Activated CD4-positive, alpha-beta T cell treated with anti-CD3 and anti-CD28 coated beads, Interleukin-2, amount 50 U/mL, for 24 hours (primary cell): ENCODE measurements around the gene PPIL3.

Experiments used
- DNase-seq, 2 donors: peaks; one replicate each; pipeline ENCODE4 v3.0.0-alpha.2; 2020; ENCODE audit warnings: low read depth in 1 of 2, low spot score in 1 of 2

PPIL3 gene

DNA sequence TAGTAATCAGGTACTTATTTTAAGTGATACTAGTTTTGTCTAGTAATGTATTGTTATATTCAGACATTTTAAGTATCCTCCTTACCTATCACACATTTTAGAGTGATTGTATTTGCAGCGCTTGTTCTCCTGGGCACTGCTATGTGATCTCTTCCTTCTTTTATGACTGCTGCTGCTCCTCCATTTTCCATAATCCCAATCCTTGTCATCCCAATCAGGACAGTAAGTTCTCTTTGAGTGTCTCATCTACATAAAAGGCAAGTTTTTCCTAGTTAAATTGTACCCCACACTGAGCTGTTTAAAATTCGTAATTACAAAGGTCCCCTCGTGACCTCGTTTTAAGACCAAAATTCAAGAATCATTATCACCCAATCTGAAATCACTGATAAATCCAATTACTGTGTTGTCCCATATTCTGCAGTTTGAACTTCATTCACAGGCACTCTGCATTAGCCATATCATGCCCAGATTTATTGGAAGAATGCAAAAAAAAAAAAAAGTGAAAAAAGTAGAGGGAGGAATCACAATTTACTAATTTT lies 27.2 kb downstream of the PPIL3 start:
- DNase-seq = no peak

DNA sequence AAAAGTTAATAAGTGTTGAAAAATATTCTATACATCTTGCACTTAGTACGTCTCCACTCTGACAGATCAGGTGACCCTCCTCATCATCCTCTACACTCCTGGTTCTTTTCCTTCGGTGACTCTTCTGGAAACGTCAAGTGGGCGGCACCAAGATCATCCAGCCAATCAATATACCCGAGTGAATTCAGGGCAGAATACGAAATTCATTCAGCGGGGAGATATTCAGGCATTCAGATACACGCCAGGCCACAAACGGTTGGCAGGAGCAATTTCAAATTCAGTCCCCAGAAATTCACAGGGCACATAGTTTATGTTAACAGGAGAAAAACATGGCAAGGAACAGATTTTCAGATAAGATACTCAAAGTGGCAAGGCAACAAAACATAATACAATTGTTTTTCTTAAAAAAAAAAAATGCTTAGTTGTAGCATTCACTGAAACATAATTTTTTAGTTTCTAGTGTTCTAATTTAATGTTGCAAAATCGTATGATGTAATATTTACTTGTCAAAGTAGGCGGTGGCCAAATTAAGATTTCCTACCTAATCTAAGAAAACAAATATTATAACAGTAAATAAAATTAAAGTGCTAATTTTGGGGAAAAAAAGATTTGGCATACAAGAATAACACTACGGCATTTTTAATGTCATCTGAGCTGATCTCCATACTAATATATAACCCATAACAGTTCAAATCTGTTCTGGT lies 28.6 kb downstream of the PPIL3 start:
- DNase-seq = peak in 1 of 2 donors; percentile 19

DNA sequence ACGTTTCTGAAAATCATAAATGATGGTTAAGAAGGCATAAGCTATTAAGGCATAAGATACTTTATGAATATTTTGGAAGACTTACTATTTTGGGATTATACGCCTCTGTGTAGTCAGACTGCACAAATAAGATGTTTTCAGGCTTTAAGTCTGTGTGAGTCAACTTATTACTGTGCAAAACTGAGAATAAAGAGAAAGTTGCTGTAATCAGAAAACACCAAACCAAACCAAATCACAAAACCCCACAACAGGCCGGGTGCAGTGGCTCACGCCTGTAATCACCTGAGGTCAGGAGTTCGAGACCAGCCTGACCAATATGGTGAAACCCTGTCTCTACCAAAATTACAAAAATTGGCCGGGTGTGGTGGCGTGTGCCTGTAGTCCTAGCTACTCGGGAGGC lies 32.1 kb downstream of the PPIL3 start:
- DNase-seq = no peak

DNA sequence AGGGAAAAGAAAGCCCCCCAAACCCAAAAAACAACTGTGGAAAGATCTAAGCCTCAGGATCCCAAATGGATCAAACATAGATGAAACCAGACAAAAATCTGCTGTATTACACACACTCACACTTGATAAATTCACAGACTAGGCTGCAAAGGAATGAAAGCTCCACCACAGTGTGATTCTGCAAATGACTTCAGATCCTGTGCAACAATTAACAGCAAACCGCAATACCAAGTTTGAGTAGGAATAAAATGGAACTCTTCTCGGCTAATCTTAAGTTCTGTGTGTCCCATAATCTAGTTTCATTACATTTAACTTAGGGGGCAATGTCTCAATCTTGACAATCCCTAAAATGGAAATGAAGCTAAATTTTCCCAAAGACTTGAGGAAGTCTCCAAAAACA lies 36.3 kb downstream of the PPIL3 start:
- DNase-seq = no peak

DNA sequence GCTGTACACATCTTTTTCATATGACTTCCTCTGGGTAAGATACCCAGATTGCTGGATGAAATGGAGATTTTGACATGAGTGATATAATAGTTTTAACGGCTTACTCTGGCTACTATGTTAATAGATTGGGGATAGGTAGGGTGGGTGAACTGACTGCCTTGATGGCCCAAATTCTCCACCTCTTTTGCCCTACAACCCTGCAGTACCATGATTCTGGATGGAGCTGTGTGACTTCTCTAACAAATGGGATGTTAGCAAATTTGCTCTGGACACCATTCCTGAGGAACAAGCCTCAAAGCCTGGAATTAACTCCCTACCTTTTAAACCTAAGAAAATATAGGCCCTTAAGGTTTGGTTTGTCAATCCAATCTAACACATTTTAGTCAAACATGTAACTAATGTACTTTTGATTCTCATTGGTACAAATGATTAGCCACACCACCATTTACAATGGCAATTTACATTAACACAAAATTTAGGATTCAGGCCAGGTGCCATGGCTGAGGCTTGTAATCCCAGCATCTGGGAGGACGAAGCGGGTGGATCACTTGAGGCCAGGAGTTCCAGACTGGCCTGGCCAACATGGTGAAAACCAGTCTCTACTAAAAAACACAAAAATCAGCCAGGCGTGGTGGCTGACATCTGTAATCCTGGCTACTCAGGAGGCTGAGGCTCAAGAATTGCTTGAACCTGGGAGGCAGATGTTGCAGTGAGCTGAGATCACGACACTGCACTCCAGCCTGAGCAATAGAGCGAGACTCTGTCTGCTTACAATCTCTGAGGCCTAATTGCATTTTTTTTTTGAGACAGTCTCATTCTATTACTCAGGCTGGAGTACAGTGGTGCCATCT lies 37.3 kb downstream of the PPIL3 start:
- DNase-seq = no peak

DNA sequence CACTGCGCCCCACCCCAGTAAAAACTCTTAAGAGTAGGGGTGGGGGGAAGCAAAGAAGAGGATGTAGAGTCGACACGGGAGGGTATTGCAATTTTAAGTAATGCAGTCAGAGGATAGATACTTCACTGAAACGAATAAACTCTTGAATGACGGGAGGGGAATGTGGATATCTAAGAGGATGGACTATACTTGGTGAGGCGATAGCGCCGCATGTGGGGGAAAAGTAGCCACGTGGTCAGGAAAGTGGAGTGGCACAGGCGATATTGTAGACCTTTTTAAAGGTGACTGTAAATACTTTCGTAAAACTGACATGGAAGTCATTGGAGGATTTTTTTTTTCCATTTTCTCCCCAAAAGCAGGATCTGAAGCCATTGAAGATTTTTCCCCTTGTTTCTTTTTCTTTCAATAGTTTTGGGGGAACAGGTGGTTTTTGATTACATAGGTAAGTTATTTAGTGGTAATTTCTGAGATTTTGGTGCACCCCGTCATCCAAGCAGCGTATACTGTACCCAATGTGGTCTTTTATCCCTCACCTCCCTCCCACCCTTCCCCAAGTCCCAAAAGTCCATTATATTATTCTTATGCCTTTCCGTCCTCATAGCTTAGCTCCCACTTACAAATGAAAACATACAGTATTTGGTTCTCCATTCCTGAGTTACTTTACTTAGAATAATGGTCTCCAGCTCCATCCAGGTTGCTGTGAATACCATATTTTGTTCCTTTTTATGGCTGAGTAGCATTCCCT lies 38.2 kb downstream of the PPIL3 start:
- DNase-seq = no peak

DNA sequence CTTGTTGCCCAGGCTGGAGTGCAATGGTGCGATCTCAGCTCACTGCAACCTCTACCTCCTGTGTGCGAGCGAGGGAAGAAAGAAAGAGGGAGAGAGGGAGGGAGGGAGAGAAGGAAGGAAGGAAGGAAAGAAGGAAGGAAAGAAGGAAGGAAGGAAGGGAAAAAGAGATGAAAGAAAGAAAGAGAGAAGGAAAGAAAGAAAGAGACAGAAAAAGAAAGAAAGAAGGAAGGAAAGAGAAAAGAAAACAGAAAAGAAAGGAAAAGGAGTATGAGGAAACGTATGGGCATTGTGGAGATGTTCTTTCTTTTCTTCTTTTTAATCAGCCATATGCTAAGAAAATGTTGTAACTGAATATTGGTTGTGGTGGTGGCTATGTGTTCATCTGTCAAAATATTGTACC lies 40.9 kb downstream of the PPIL3 start:
- DNase-seq = no peak

DNA sequence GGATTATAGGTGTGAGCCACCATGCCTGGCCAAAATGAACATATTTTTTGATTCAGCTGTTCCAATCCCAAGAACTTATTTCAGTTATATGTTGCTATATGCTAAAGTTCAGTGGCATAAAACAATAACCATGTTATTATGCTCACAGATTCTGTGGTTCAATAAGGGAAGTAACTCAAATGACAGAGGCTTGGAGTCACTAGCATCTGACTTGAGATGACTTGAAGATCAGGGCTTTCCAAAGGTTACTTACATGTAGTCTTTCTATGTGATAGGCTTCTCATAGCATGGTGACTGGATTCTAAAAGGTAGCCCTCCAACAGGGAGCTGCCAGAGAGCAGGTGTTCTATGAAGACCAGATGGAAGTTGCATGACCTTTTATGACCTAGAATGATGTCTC lies 41.6 kb downstream of the PPIL3 start:
- DNase-seq = no peak

DNA sequence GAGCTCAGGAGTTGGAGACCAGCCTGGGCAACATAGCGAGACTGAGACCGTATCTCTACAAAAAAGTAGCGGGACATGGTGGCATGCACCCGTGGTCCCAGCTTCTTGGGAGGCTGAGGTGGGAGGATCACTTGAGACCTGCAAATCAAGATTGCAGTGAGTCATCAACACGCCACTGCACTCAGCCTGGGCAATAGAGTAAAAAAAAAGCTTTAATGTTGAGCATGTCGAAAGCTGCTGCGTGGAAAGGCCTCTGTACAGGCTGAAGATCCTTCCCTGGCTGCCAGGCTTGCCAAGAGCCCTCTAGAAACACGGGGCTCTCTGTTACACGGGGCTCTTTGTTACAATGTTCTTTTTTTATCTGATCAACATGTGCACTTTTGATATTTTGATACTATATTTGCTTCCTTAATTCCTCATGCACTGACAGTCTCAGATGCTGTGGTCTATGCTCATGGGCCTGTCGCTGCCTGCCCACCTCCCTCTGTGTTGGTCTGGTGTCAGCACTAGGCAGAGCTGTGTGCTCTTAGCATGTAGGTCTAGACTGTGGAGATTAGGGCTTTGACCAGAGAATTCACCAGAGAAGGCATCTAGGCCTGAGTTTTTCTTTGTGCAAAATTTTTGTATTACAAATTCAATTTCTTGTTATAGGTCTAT lies 43.1 kb downstream of the PPIL3 start:
- no peak for DNase-seq

DNA sequence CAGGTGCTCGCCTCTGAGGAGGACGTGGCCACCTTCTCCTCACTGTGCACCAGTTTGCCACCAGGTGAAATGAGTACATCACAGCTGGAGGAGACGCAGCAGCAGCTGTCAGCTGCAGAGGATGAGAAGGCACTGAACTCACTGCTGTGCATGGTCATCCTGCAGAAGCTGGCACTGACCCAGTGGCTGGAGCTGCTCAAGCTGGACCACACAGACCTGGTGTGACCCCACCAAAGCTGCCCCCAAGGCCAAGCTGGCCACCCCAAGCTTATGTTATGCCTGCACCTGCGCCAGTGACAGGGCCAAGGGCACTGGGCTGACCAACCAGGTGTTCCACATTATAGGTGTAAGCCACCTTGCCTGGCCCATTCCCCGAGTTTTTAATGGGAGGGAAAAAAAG lies 43.7 kb downstream of the PPIL3 start:
- no peak for DNase-seq

DNA sequence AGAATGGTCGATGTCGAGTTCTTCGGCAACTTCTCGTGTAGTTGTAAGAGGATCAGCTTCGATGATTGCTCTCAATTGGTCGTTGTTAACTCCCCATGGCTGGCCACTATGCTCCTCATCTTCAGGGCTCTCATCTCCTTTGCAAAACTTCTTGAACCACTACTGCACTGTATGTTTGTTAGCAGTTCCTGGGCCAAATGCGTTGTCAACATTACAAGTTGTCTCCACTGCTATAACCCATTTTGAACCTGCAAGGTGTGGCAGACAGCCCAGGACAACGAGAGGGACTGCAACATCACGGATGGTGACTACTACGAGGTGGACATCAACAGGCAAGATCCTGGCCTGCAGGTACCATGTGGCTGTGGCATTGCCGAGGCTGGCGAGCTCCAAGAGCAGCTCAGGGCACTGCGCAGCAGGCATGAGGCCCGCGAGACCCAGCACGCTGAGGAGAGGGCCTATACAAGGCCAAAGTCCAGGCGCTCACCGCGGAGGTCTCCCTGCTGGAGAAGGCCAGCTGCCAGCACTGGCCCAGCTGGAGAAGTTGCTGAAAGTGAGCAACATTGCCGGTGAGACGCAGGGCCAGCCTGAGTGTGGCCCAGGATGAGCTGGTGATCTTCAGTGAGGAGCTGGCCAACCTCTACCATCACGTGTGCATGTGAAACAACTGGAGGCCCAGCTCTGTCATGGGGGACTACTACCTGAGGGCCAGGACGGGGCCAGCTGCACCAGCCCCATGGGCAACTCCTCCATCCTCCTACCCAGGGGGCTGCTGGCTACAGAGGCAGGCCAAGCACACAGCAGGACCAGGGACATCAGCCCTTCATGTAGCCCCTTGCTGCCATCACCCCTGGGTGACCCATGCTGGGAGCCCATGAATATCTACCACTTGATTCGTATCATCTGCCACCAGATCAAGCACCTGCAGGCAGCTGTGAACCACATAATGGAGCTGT lies 44.6 kb downstream of the PPIL3 start:
- DNase-seq = no peak

DNA sequence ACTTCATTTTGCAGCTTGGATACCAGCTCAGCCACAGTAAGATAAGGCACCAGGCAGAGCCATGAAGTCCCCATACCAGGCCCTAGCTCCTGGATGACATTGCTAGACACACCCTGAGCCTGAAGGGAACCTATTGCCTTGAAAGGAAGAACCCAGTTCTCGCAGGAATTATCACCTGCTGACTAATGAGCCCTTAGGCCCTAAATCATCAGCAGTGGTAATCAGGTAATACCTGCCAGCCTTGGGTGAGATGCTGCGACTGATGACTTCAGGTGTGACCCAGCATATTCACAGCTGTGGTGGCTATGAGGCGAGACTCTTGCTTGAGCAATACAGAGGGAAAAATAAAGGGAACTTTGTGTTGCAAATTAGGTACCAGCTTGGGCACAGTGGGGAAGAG lies 49.4 kb downstream of the PPIL3 start:
- DNase-seq = no peak

DNA sequence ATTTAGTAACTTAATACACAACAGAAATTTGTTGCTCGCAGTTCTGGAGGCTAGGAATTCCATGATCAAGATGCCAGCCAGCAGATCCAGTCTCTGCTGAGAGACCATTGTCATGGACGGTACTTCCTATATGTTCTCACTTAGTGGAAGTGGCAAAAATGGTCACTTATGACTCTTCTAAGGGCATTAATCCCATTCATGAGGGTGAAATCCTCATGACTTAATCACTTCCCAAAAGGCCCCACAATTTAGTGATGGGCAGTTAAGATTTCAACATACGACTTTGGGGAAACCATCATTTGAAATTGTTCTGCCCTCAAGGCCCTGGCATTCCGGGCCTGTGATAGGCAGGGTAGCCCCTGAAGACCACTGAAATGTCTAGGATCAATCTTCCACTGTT lies 54.2 kb downstream of the PPIL3 start:
- DNase-seq = no peak

DNA sequence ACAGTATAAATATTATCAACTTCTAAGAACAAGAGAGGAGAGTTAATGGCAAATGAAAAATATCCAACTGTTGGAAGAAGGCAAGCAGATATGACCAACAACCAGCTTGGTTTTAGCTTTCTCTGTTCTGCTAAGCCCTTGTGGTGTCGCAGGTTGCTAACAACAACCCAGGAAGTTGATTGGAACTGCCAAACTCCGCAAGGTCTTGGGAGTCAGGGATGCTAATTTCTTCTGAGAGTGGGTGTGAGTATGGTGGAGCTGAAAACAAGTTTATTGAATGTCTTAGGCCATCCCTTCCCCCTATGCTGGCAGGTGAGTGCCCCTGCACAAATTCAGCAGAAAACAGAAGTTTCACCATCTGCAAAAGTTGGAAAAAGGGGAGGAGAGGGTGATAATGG lies 59.6 kb downstream of the PPIL3 start:
- DNase-seq = no peak

DNA sequence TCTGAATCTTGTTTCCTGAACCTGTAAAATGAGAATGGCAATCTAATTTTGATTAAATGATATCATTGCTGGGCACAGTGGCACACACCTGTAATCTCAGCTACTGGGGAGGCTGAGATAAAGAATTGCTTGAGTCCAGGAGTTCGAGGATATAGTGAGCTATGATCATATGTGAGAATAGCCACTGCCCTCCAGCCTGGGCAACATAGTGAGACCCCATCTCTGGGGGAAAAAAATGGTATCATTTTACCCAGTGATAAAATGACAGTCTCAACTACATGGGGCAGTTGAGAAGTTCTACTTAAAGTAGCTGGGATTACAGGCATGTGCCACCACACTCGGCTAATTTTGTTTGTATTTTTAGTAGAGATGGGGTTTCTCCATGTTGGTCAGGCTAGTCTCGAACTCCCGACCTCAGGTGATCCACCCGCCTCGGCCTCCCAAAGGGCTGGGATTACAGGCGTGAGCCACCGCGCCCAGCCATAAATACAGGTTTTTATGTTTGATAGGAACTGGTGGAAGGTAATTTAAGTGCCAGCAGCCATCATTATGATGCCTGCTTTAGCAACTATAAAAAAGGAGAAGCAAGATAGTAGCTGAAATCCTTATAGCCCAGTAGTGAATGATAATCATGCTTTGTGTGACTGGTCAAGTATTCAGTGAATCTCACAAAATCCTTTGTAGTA lies 60.2 kb downstream of the PPIL3 start:
- no peak for DNase-seq

DNA sequence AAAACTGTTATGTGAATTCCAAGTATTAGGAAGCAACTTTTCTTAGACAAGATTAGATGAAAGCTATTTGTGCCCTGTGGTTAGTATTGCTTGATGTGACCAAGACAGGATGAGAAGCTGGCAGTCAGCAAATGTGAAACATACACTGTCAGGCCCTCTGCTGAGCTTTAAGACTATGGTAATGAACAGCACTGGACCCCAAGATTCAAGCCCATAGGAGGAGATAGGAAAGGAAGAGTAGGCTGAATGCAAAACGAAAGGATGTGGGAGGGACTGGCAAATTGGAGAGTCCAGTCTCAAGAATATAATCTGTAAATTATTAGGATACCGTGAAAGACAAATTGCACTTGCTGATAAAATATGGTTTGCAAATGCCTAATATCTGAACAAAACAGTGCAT lies 60.8 kb downstream of the PPIL3 start:
- no peak for DNase-seq

DNA sequence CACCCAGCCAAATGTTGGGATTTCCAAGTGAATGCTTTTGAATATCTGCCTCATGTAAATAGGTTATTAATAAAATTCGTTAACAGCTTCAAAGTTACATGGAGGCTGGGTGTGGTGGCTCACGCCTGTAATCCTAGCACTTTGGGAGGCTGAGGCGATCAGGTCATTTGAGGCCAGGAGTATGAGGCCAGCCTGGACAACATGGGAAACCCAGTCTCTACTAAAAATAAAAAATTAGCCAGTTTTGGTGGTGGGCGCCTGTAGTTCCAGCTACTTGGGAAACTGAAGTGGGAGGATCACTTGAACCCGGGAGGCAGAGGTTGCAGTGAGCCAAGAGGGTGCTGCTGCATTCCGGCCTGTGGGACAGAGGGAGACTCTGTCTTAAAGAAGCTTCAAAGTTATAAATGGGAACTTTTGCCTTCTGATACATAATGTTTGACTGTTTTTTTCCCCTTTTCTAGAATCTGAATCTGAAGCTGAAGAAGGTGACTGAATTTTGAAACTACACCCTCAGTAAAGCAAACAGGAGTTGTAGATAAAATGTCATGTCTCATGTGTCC lies 67.1 kb downstream of the PPIL3 start:
- no peak for DNase-seq
